Right kidney (tissue), 1 donor: ENCODE data around the gene FAS.

ENCODE experiments used
- DNase-seq: peaks from one replicate; pipeline ENCODE4 v3.0.0-alpha.2; 2016

The FAS gene

GRCh38 chr10:88971221-88972061 lies 19.2 kb upstream of the FAS start:
- DNase-seq: no peak

- no peak for DNase-seq
Measured at GRCh38 chr10:88974012-88974411, 16.6 kb upstream of the FAS start.

- DNase-seq: peak; percentile 22
Measured at GRCh38 chr10:88974446-88975376, 15.9 kb upstream of the FAS start.

GRCh38 chr10:88975377-88975720 lies 15.2 kb upstream of the FAS start:
- no peak for DNase-seq

- DNase-seq: no peak
Measured at GRCh38 chr10:88978463-88978862, 12.1 kb upstream of the FAS start.

- no peak for DNase-seq
Measured at GRCh38 chr10:88979153-88979562, 11.4 kb upstream of the FAS start.

GRCh38 chr10:88979603-88980002 lies 11.0 kb upstream of the FAS start:
- DNase-seq: no peak

GRCh38 chr10:88980247-88980646 lies 10.4 kb upstream of the FAS start:
- DNase-seq: no peak

- DNase-seq: no peak
Measured at GRCh38 chr10:88980800-88981199, 9.8 kb upstream of the FAS start.

- DNase-seq: no peak
Measured at GRCh38 chr10:88981435-88981834, 9.2 kb upstream of the FAS start.

GRCh38 chr10:88982366-88982765 lies 8.2 kb upstream of the FAS start:
- DNase-seq: no peak

GRCh38 chr10:88983206-88983605 lies 7.4 kb upstream of the FAS start:
- no peak for DNase-seq

- no peak for DNase-seq
Measured at GRCh38 chr10:88983939-88984338, 6.7 kb upstream of the FAS start.

GRCh38 chr10:88984525-88984924 lies 6.1 kb upstream of the FAS start:
- no peak for DNase-seq

GRCh38 chr10:88986549-88987242 lies 3.9 kb upstream of the FAS start:
- no peak for DNase-seq

GRCh38 chr10:88987243-88987725 lies 3.3 kb upstream of the FAS start:
- no peak for DNase-seq

GRCh38 chr10:88987840-88988239 lies 2.8 kb upstream of the FAS start:
- DNase-seq: no peak

GRCh38 chr10:88989423-88989822 lies 1.2 kb upstream of the FAS start:
- DNase-seq: no peak

- no peak for DNase-seq
Measured at GRCh38 chr10:88989824-88990383, 694 bp upstream of the FAS start.

- peak; percentile 85 for DNase-seq
Measured at GRCh38 chr10:88991161-88991898, 732 bp downstream of the FAS start.

GRCh38 chr10:88991899-88992320 lies 1.3 kb downstream of the FAS start:
- DNase-seq: no peak
